H9 (cell line): Measurements from ENCODE around the gene CHML. TPM values are rescaled to one million over a fixed set of nuclear protein-coding genes. Genes with fewer than 3 reads are reported as not detected.

Source experiments
- DNase-seq: peaks from one replicate; pipeline ENCODE4 v3.0.0-alpha.2; 2017
- H2AFZ ChIP-seq: one replicate; pipeline ENCODE4 v1.6.1; 2013; ENCODE audit warnings: mild to moderate bottlenecking, low read length, control low read depth, moderate library complexity
- H2AK5ac ChIP-seq: 2 replicates; pipeline ENCODE4 v1.6.1; 2013; ENCODE audit warnings: low read length, control low read depth, mixed read lengths; ENCODE audit not compliant: insufficient read length
- H2BK120ac ChIP-seq: one replicate; pipeline ENCODE4 v1.6.1; 2013; ENCODE audit warnings: low read depth, mild to moderate bottlenecking, low read length, control low read depth, inconsistent platforms; ENCODE audit not compliant: poor library complexity, severe bottlenecking
- H2BK12ac ChIP-seq: 2 replicates; pipeline ENCODE4 v1.6.1; 2013; ENCODE audit warnings: low read length, control low read depth, mixed read lengths, low read depth; ENCODE audit not compliant: insufficient read length
- H2BK15ac ChIP-seq: 2 replicates; pipeline ENCODE4 v1.6.1; 2013; ENCODE audit warnings: low read depth, low read length, control low read depth
- H2BK20ac ChIP-seq: one replicate; pipeline ENCODE4 v1.6.1; 2013; ENCODE audit warnings: low read depth, mild to moderate bottlenecking, low read length, control low read depth, inconsistent platforms; ENCODE audit not compliant: poor library complexity, severe bottlenecking
- H2BK5ac ChIP-seq: 2 replicates; pipeline ENCODE4 v1.6.1; 2013; ENCODE audit warnings: low read length, control low read depth, mixed read lengths; ENCODE audit not compliant: insufficient read length
- H3K14ac ChIP-seq: 2 replicates; pipeline ENCODE4 v1.6.1; 2013; ENCODE audit warnings: low read length, control low read depth; ENCODE audit not compliant: insufficient read depth
- H3K18ac ChIP-seq: 2 replicates; pipeline ENCODE4 v1.6.1; 2013; ENCODE audit warnings: low read depth, mild to moderate bottlenecking, mixed read lengths, low read length, control low read depth; ENCODE audit not compliant: insufficient read length
- H3K23ac ChIP-seq: 2 replicates; pipeline ENCODE4 v1.6.1; 2013; ENCODE audit warnings: low read length, control low read depth, mixed read lengths, low read depth; ENCODE audit not compliant: insufficient read length
- H3K23me2 ChIP-seq: 2 replicates; pipeline ENCODE4 v1.6.1; 2013; ENCODE audit warnings: low read depth, mild to moderate bottlenecking, mixed read lengths, low read length, control low read depth; ENCODE audit not compliant: insufficient read length, poor library complexity, severe bottlenecking
- H3K27ac ChIP-seq: 2 replicates; pipeline ENCODE4 v1.5.1; 2013; ENCODE audit warnings: low read length, control low read depth, mixed read lengths, low read depth; ENCODE audit not compliant: insufficient read length
- H3K27me3 ChIP-seq: 2 replicates; pipeline ENCODE4 v1.6.1; 2013; ENCODE audit warnings: low read length, control low read depth, inconsistent platforms; ENCODE audit not compliant: insufficient read depth
- H3K4ac ChIP-seq: 2 replicates; pipeline ENCODE4 v1.6.1; 2013; ENCODE audit warnings: low read depth, mild to moderate bottlenecking, control low read depth, inconsistent platforms, low read length, moderate library complexity
- H3K4me1 ChIP-seq: 2 replicates; pipeline ENCODE4 v1.6.1; 2013; ENCODE audit warnings: low read length, control low read depth, inconsistent platforms; ENCODE audit not compliant: insufficient read depth
- H3K4me2 ChIP-seq: 2 replicates; pipeline ENCODE4 v1.6.1; 2013; ENCODE audit warnings: low read length, control low read depth, mixed read lengths; ENCODE audit not compliant: insufficient read length, insufficient read depth
- H3K56ac ChIP-seq: 2 replicates; pipeline ENCODE4 v1.6.1; 2013; ENCODE audit warnings: low read depth, mild to moderate bottlenecking, mixed read lengths, low read length, control low read depth; ENCODE audit not compliant: insufficient read length
- H3K79me1 ChIP-seq: 2 replicates; pipeline ENCODE4 v1.6.1; 2013; ENCODE audit warnings: low read depth, mild to moderate bottlenecking, moderate library complexity, low read length, control low read depth, inconsistent platforms; ENCODE audit not compliant: insufficient read depth, poor library complexity, severe bottlenecking
- H3K79me2 ChIP-seq: 2 replicates; pipeline ENCODE4 v1.6.1; 2013; ENCODE audit warnings: low read length, control low read depth, inconsistent platforms; ENCODE audit not compliant: insufficient read depth
- H3K9ac ChIP-seq: 2 replicates; pipeline ENCODE4 v1.6.1; 2013; ENCODE audit warnings: low read length, control low read depth, mixed read lengths; ENCODE audit not compliant: insufficient read length; ENCODE audit errors: extremely low read depth
- H3K9me3 ChIP-seq: one replicate; pipeline ENCODE4 v1.6.1; 2013; ENCODE audit warnings: low read depth, low read length, inconsistent platforms; ENCODE audit not compliant: control insufficient read depth
- H3T11ph ChIP-seq: one replicate; pipeline ENCODE4 v1.6.1; 2013; ENCODE audit warnings: mild to moderate bottlenecking, low read length, control low read depth, inconsistent platforms
- H4K20me1 ChIP-seq: one replicate; pipeline ENCODE4 v1.6.1; 2013; ENCODE audit not compliant: control insufficient read depth, insufficient read length, insufficient read depth
- H4K5ac ChIP-seq: 2 replicates; pipeline ENCODE4 v1.6.1; 2013; ENCODE audit warnings: low read depth, mild to moderate bottlenecking, mixed read lengths, low read length, control low read depth; ENCODE audit not compliant: insufficient read length
- H4K8ac ChIP-seq: replicated peaks from 2 replicates; pipeline ENCODE4 v1.6.1; 2013; ENCODE audit warnings: low read length, control low read depth, mixed read lengths, low read depth; ENCODE audit not compliant: insufficient read length
- H4K91ac ChIP-seq: 2 replicates; pipeline ENCODE4 v1.6.1; 2013; ENCODE audit warnings: low read depth, mild to moderate bottlenecking, moderate library complexity, mixed read lengths, low read length, control low read depth; ENCODE audit not compliant: insufficient read length
- H3K27ac Mint-ChIP-seq, 3 experiments: 2 replicates in 2 of 3; 3 replicates in 1 of 3; pipeline ENCODE4 v1.8.0; 2020 to 2021; ENCODE audit warnings: mixed read lengths in 3 of 3, mild to moderate bottlenecking in 1 of 3, moderate library complexity in 1 of 3
- H3K27me3 Mint-ChIP-seq: 2 replicates; pipeline ENCODE4 v1.8.0; 2021; ENCODE audit warnings: low read depth, mild to moderate bottlenecking, moderate library complexity, mixed read lengths
- H3K36me3 Mint-ChIP-seq, 3 experiments: 2 replicates in 2 of 3; 3 replicates in 1 of 3; pipeline ENCODE4 v1.8.0; 2020 to 2021; ENCODE audit warnings: low read depth in 3 of 3, mixed read lengths in 3 of 3; ENCODE audit not compliant: insufficient read depth in 1 of 3
- H3K4me1 Mint-ChIP-seq, 2 experiments: 2 replicates each; pipeline ENCODE4 v1.8.0; 2020; ENCODE audit warnings: mixed read lengths in 2 of 2
- H3K4me3 Mint-ChIP-seq, 2 experiments: 2 replicates in 1 of 2; 3 replicates in 1 of 2; pipeline ENCODE4 v1.8.0; 2020 to 2021; ENCODE audit warnings: mild to moderate bottlenecking in 2 of 2, mixed read lengths in 2 of 2, moderate library complexity in 1 of 2
- H3K9me3 Mint-ChIP-seq, 2 experiments: 2 replicates in 1 of 2; 3 replicates in 1 of 2; pipeline ENCODE4 v1.8.0; 2020; ENCODE audit warnings: mild to moderate bottlenecking in 2 of 2, mixed read lengths in 2 of 2, moderate library complexity in 1 of 2
- CTCF ChIP-seq: fragments of 200-600 bp; sonication (generic); conservative IDR thresholded peaks from 3 replicates; pipeline ENCODE4 v1.8.0; 2021; ENCODE audit warnings: antibody characterized with exemption, mild to moderate bottlenecking
- WGBS: extraction: QIAGEN DNeasy Blood & Tissue Kit; methylation state at CpG from one replicate; pipeline ENCODE4 v1.1.7; 2013; ENCODE audit warnings: missing lambda C conversion rate, low lambda C conversion rate, mixed read lengths; ENCODE audit not compliant: insufficient read length; ENCODE audit errors: extremely low coverage; 5-methylcytosine and 5-hydroxymethylcytosine counted together
- total RNA-seq: library from RNA; stranded (reverse); gene quantifications from 2 replicates; pipeline ENCODE4 v1.2.1, GENCODE V29; 2021

CHML gene
- total RNA-seq, 1 experiment from 2014 or later, result 45.7 TPM

- Mint-ChIP-seq H3K27me3 (no peaks in the 10 kb centered on the region), H3K4me1 (no peaks in the 10 kb centered on the region), H3K36me3 (no peaks in the 10 kb centered on the region), H3K9me3 (no peaks in the 10 kb centered on the region), H3K27ac (no peak overlapping the region), H3K4me3 (no peak overlapping the region)
- Histone ChIP-seq H2AFZ (no peak overlapping the region), H3K79me2 (no peaks in the 10 kb centered on the region), H3K23me2 (no peaks in the 10 kb centered on the region), H4K8ac (no peak overlapping the region), H3K9me3 (no peaks in the 10 kb centered on the region), H2BK120ac (no peak overlapping the region), H4K5ac (no peak overlapping the region), H4K20me1 (no peaks in the 10 kb centered on the region), H3K27ac (no peak overlapping the region), H3K23ac (no peak overlapping the region), H2BK20ac (no peak overlapping the region), H3K79me1 (no peaks in the 10 kb centered on the region), H4K91ac (no peak overlapping the region), H3K9ac (no peak overlapping the region), H3K56ac (no peak overlapping the region), H2BK5ac (no peak overlapping the region), H2BK15ac (no peak overlapping the region), H3K14ac (no peak overlapping the region), H3K4me1 (no peaks in the 10 kb centered on the region), H2BK12ac (no peak overlapping the region), H2AK5ac (no peak overlapping the region), H3T11ph (no peak overlapping the region), H3K18ac (no peak overlapping the region), H3K4ac (no peak overlapping the region), H3K27me3 (no peaks in the 10 kb centered on the region), H3K4me2 (no peak overlapping the region)
- no peak for TF ChIP-seq CTCF
- DNase-seq, result no peak
- no CpG with 5 or more reads among the region's 3 CpGs for WGBS
Measured at GRCh38 chr1:241679961-241680360, 39.8 kb upstream of the CHML start.
